Measurements from ENCODE around the gene TBC1D30.

- TF ChIP-seq SPI1 (IDR thresholded peaks at IDR 0.05; ENCODE audit: borderline replicate concordance, low read depth, low read length) = no peak
- TF ChIP-seq POLR2AphosphoS2 (IDR thresholded peaks at IDR 0.05; ENCODE audit: low read length) = no peak
- no peak for TF ChIP-seq MAZ (CRISPR knock-in tag; conservative IDR thresholded peaks at IDR 0.05 in 1 of 2, IDR thresholded peaks at IDR 0.05 in 1 of 2)
- TF ChIP-seq RAD21 (CRISPR knock-in tag; conservative IDR thresholded peaks at IDR 0.05 in 1 of 2, IDR thresholded peaks at IDR 0.05 in 1 of 2) = no peak
- TF ChIP-seq ETV6 (IDR thresholded peaks at IDR 0.05; ENCODE audit: borderline replicate concordance in 1 of 2, low read depth in 2 of 2, low read length in 1 of 2) = no peak
- TF ChIP-seq ETV6 (CRISPR knock-in tag; IDR thresholded peaks at IDR 0.05; ENCODE audit: borderline replicate concordance) = no peak
- no peak for TF ChIP-seq RFX5 (IDR thresholded peaks at IDR 0.05; ENCODE audit: low read depth, low read length)
- TF ChIP-seq ZHX1 (conservative IDR thresholded peaks at IDR 0.05; ENCODE audit: low read length) = no peak
- TF ChIP-seq USF2 (CRISPR knock-in tag; IDR thresholded peaks at IDR 0.05) = no peak
- TF ChIP-seq POLR2AphosphoS5 (IDR thresholded peaks at IDR 0.05; ENCODE audit: control insufficient read depth, insufficient read depth, low read depth, low read length) = no peak
- no peak for TF ChIP-seq PATZ1 (CRISPR knock-in tag; IDR thresholded peaks at IDR 0.05; ENCODE audit: borderline replicate concordance)
- no peak for TF ChIP-seq PRDM10 (IDR thresholded peaks at IDR 0.05; ENCODE audit: partially characterized antibody)
- TF ChIP-seq GABPA (tag; conservative IDR thresholded peaks at IDR 0.05; ENCODE audit: low read depth) = no peak
Measured at GRCh38 chr12:64824500-64825142, at the start of gene TBC1D30.
